Activated T-helper 17 cell treated with anti-CD3 and anti-CD28 coated beads, Interleukin-2, amount 50 U/mL, for 72 hours (primary cell): ENCODE results near the gene ARMC8. TPM values are rescaled to one million over a fixed set of nuclear protein-coding genes. Genes with fewer than 3 reads are reported as not detected.
"Not testable (repeated sequence)": the region's sequence is repeated elsewhere in the genome, so short reads cannot be mapped to it uniquely, and the experiment has no call there.

Source experiments
- ATAC-seq: fragments of 150-1000 bp; cut with Tn5 transposase; replicated peaks from 2 replicates; pipeline ENCODE4 v1.10.0; 2021; ENCODE audit warnings: mild to moderate bottlenecking, moderate library complexity
- H3K27ac Mint-ChIP-seq: one replicate; pipeline ENCODE4 v1.8.0; 2022; ENCODE audit warnings: mixed read lengths
- H3K27me3 Mint-ChIP-seq: one replicate; pipeline ENCODE4 v1.8.0; 2022; ENCODE audit warnings: mixed read lengths
- H3K36me3 Mint-ChIP-seq: one replicate; pipeline ENCODE4 v1.8.0; 2022; ENCODE audit warnings: low read depth, mild to moderate bottlenecking, mixed read lengths
- H3K4me1 Mint-ChIP-seq: one replicate; pipeline ENCODE4 v1.8.0; 2022; ENCODE audit warnings: mixed read lengths
- H3K4me3 Mint-ChIP-seq: one replicate; pipeline ENCODE4 v1.8.0; 2022; ENCODE audit warnings: mild to moderate bottlenecking, mixed read lengths
- H3K9me3 Mint-ChIP-seq: one replicate; pipeline ENCODE4 v1.8.0; 2022; ENCODE audit warnings: mixed read lengths
- total RNA-seq, 2 donors: library from RNA; stranded (reverse); gene quantifications; one replicate each; pipeline ENCODE4 v1.2.3, GENCODE V29; 2022

Gene ARMC8
- total RNA-seq, result 10 to 100 TPM; 30.0 to 39.7 TPM

GRCh38 chr3:138187296-138188012 is at the start of gene ARMC8:
Gene ARMC8 (plus strand): TSS chr3:138187301. CDS start chr3:138187555, 254 bp downstream.
- peak within 1 kb of the TSS; percentile 88 for H3K27ac Mint-ChIP-seq
- H3K9me3 Mint-ChIP-seq, result no peaks in the 10 kb centered on the region
- H3K36me3 Mint-ChIP-seq, result peaks cover 13% of the 10 kb centered on the region
- peaks cover 8% of the 10 kb centered on the region for H3K27me3 Mint-ChIP-seq
- peak; percentile 63 for ATAC-seq
- peaks cover 23% of the 10 kb centered on the region for H3K4me1 Mint-ChIP-seq
- H3K4me3 Mint-ChIP-seq, result peak within 1 kb of the TSS; percentile 89

GRCh38 chr3:138137861-138138260 is 49.2 kb upstream of the ARMC8 start:
- ATAC-seq, result no peak
- no peaks in the 10 kb centered on the region for H3K9me3 Mint-ChIP-seq
- H3K27me3 Mint-ChIP-seq, result peaks cover 23% of the 10 kb centered on the region
- H3K36me3 Mint-ChIP-seq, result no peaks in the 10 kb centered on the region
- no peaks in the 10 kb centered on the region for H3K4me1 Mint-ChIP-seq
- H3K27ac Mint-ChIP-seq, result no peak overlapping the region
- no peak overlapping the region for H3K4me3 Mint-ChIP-seq

- no peaks in the 10 kb centered on the region for H3K4me1 Mint-ChIP-seq
Observed at GRCh38 chr3:138139691-138140090, 47.4 kb upstream of the ARMC8 start.

GRCh38 chr3:138140940-138141339 is 46.2 kb upstream of the ARMC8 start:
- Mint-ChIP-seq H3K27ac (no peak overlapping the region), H3K36me3 (no peaks in the 10 kb centered on the region), H3K4me3 (no peak overlapping the region), H3K4me1 (no peaks in the 10 kb centered on the region), H3K27me3 (peaks cover 26% of the 10 kb centered on the region), H3K9me3 (no peaks in the 10 kb centered on the region)
- no peak for ATAC-seq

More at GRCh38 chr3:138139691-138140090, 47.4 kb upstream of the ARMC8 start:
- Mint-ChIP-seq H3K27me3 (peaks cover 26% of the 10 kb centered on the region), H3K9me3 (no peaks in the 10 kb centered on the region), H3K36me3 (no peaks in the 10 kb centered on the region), H3K27ac (no peak overlapping the region), H3K4me3 (no peak overlapping the region)
- ATAC-seq, result no peak

- H3K27ac Mint-ChIP-seq, H3K4me1 Mint-ChIP-seq, H3K4me3 Mint-ChIP-seq, ATAC-seq, H3K9me3 Mint-ChIP-seq, H3K36me3 Mint-ChIP-seq: not testable (repeated sequence)
- peaks cover 22% of the 10 kb centered on the region for H3K27me3 Mint-ChIP-seq
Observed at GRCh38 chr3:138142181-138142580, 44.9 kb upstream of the ARMC8 start.

- no peak for ATAC-seq
- H3K4me3 Mint-ChIP-seq, result no peak overlapping the region
- H3K36me3 Mint-ChIP-seq, result no peaks in the 10 kb centered on the region
- no peak overlapping the region for H3K27ac Mint-ChIP-seq
- H3K27me3 Mint-ChIP-seq, result no peaks in the 10 kb centered on the region
- H3K9me3 Mint-ChIP-seq, result peaks cover 2% of the 10 kb centered on the region
- H3K4me1 Mint-ChIP-seq, result no peaks in the 10 kb centered on the region
Observed at GRCh38 chr3:138148503-138148902, 38.6 kb upstream of the ARMC8 start.

- Mint-ChIP-seq H3K27me3 (no peaks in the 10 kb centered on the region), H3K36me3 (no peaks in the 10 kb centered on the region), H3K4me3 (no peak overlapping the region), H3K27ac (no peak overlapping the region), H3K4me1 (no peaks in the 10 kb centered on the region), H3K9me3 (peaks cover 4% of the 10 kb centered on the region)
- ATAC-seq, result no peak
Observed at GRCh38 chr3:138154534-138154933, 32.6 kb upstream of the ARMC8 start.

- Mint-ChIP-seq H3K27me3 (no peaks in the 10 kb centered on the region), H3K4me3 (no peak overlapping the region), H3K27ac (no peak overlapping the region), H3K9me3 (peaks cover 4% of the 10 kb centered on the region), H3K36me3 (peaks cover 28% of the 10 kb centered on the region), H3K4me1 (no peaks in the 10 kb centered on the region)
- ATAC-seq, result no peak
Observed at GRCh38 chr3:138157743-138158142, 29.4 kb upstream of the ARMC8 start.

- Mint-ChIP-seq H3K27ac (no peak overlapping the region), H3K4me3 (no peak overlapping the region), H3K27me3 (no peaks in the 10 kb centered on the region), H3K36me3 (peaks cover 98% of the 10 kb centered on the region), H3K4me1 (no peaks in the 10 kb centered on the region), H3K9me3 (no peaks in the 10 kb centered on the region)
- ATAC-seq, result no peak
Observed at GRCh38 chr3:138165061-138165460, 22.0 kb upstream of the ARMC8 start.

GRCh38 chr3:138172625-138173024 is 14.5 kb upstream of the ARMC8 start:
- H3K4me3 Mint-ChIP-seq, result peak overlapping the region; percentile 95
- no peaks in the 10 kb centered on the region for H3K9me3 Mint-ChIP-seq
- peaks cover 8% of the 10 kb centered on the region for H3K4me1 Mint-ChIP-seq
- no peaks in the 10 kb centered on the region for H3K27me3 Mint-ChIP-seq
- ATAC-seq, result no peak
- peaks cover 70% of the 10 kb centered on the region for H3K36me3 Mint-ChIP-seq
- peak overlapping the region; percentile 95 for H3K27ac Mint-ChIP-seq

GRCh38 chr3:138173769-138174420 is 13.2 kb upstream of the ARMC8 start:
- Mint-ChIP-seq H3K27me3 (no peaks in the 10 kb centered on the region), H3K27ac (peak overlapping the region; percentile 95), H3K4me1 (peaks cover 8% of the 10 kb centered on the region), H3K36me3 (peaks cover 58% of the 10 kb centered on the region), H3K9me3 (no peaks in the 10 kb centered on the region), H3K4me3 (peak overlapping the region; percentile 95)
- ATAC-seq, result no peak

GRCh38 chr3:138174421-138175131 is 12.5 kb upstream of the ARMC8 start, which contains the start of gene DBR1:
Gene DBR1 (minus strand): TSS chr3:138174921. CDS start chr3:138174795, 126 bp downstream.
- peak; percentile 91 for ATAC-seq
- Mint-ChIP-seq H3K36me3 (peaks cover 53% of the 10 kb centered on the region), H3K27ac (peak within 1 kb of the TSS; percentile 95), H3K9me3 (no peaks in the 10 kb centered on the region), H3K4me1 (peaks cover 8% of the 10 kb centered on the region), H3K4me3 (peak within 1 kb of the TSS; percentile 95), H3K27me3 (no peaks in the 10 kb centered on the region)

- no peak overlapping the region for H3K27ac Mint-ChIP-seq
Observed at GRCh38 chr3:138180375-138181029, 6.6 kb upstream of the ARMC8 start.

GRCh38 chr3:138184994-138185393 is 2.1 kb upstream of the ARMC8 start:
- no peak for ATAC-seq
- Mint-ChIP-seq H3K27ac (no peak overlapping the region), H3K4me3 (no peak overlapping the region), H3K9me3 (no peaks in the 10 kb centered on the region), H3K4me1 (peaks cover 12% of the 10 kb centered on the region), H3K27me3 (peaks cover 8% of the 10 kb centered on the region), H3K36me3 (no peaks in the 10 kb centered on the region)

More at GRCh38 chr3:138180375-138181029, 6.6 kb upstream of the ARMC8 start:
- H3K4me3 Mint-ChIP-seq, result no peak overlapping the region
- no peaks in the 10 kb centered on the region for H3K9me3 Mint-ChIP-seq
- peaks cover 7% of the 10 kb centered on the region for H3K27me3 Mint-ChIP-seq
- no peaks in the 10 kb centered on the region for H3K4me1 Mint-ChIP-seq
- peak; percentile 91 for ATAC-seq
- no peaks in the 10 kb centered on the region for H3K36me3 Mint-ChIP-seq
